Smooth muscle cell (in vitro differentiated cells): ENCODE data around the gene RNGTT. TPM values are rescaled to one million over a fixed set of nuclear protein-coding genes. Genes with fewer than 3 reads are reported as not detected.

ENCODE experiments used
- DNase-seq: peaks from one replicate; lab custom pipeline; 2025; ENCODE audit not compliant: unreplicated experiment; lab: John Stamatoyannopoulos, UW
- H2AFZ ChIP-seq: fragments of 200-600 bp; sonication (generic); 2 replicates; pipeline ENCODE4 v1.6.0; 2016; ENCODE audit warnings: antibody characterized with exemption, low read depth, mild to moderate bottlenecking
- H3F3A ChIP-seq: fragments of 200-600 bp; sonication (generic); 2 replicates; pipeline ENCODE4 v1.6.0; 2017; ENCODE audit warnings: antibody characterized with exemption, low read depth
- H3K27ac ChIP-seq: fragments of 200-600 bp; sonication (generic); 2 replicates; pipeline ENCODE4 v1.5.1; 2016; ENCODE audit warnings: low read depth, mild to moderate bottlenecking
- H3K27me3 ChIP-seq: fragments of 200-600 bp; sonication (generic); 2 replicates; pipeline ENCODE4 v1.6.1; 2016; ENCODE audit warnings: low read depth, mild to moderate bottlenecking
- H3K36me3 ChIP-seq: fragments of 200-600 bp; sonication (generic); 2 replicates; pipeline ENCODE4 v1.5.1; 2016; ENCODE audit warnings: low read depth
- H3K4me1 ChIP-seq: fragments of 200-600 bp; sonication (generic); 2 replicates; pipeline ENCODE4 v1.5.1; 2016; ENCODE audit warnings: low read depth
- H3K4me2 ChIP-seq: fragments of 200-600 bp; sonication (generic); 2 replicates; pipeline ENCODE4 v1.6.0; 2016; ENCODE audit warnings: mild to moderate bottlenecking
- H3K4me3 ChIP-seq: fragments of 200-600 bp; sonication (generic); 2 replicates; pipeline ENCODE4 v1.5.1; 2016; ENCODE audit warnings: mild to moderate bottlenecking
- H3K79me2 ChIP-seq: fragments of 200-600 bp; sonication (generic); 2 replicates; pipeline ENCODE4 v1.6.0; 2016; ENCODE audit warnings: low read depth, mild to moderate bottlenecking
- H3K9ac ChIP-seq: fragments of 200-600 bp; sonication (generic); 2 replicates; pipeline ENCODE4 v1.6.0; 2016; ENCODE audit warnings: low read depth
- H3K9me3 ChIP-seq: fragments of 200-600 bp; sonication (generic); replicated peaks from 2 replicates; pipeline ENCODE4 v1.5.1; 2016; ENCODE audit warnings: low read depth
- H4K20me1 ChIP-seq: fragments of 200-600 bp; sonication (generic); 2 replicates; pipeline ENCODE4 v1.6.0; 2016; ENCODE audit warnings: low read depth
- WGBS: methylation state at CpG from one replicate; pipeline ENCODE4 v1.1.7; 2016; ENCODE audit warnings: low lambda C conversion rate; 5-methylcytosine and 5-hydroxymethylcytosine counted together
- polyA plus RNA-seq: library from polyadenylated mRNA; unstranded; fragments of >200 nt; fragmentation: Nextera tagmentation; extraction: Ambion mirVana; gene quantifications from 2 replicates; pipeline ENCODE4 v1.2.1, GENCODE V29; 2016
- total RNA-seq: library from RNA; depleted of rRNA; stranded (reverse); fragments of >200 nt; gene quantifications from 2 replicates; pipeline ENCODE4 v1.2.3, GENCODE V29; 2014
- TF ChIP-seq, protein P1 (sequence below): fragments of 200-600 bp; sonication (generic); IDR thresholded peaks from 2 replicates; pipeline ENCODE4 v1.5.1; 2017; ENCODE audit warnings: borderline replicate concordance, mild to moderate bottlenecking, antibody characterized with exemption; ENCODE audit not compliant: insufficient read depth, poor library complexity, severe bottlenecking

RNGTT gene
- total and polyA plus RNA-seq, 2 experiments from 2014 or later, result 7.5 to 22.7 TPM

DNA sequence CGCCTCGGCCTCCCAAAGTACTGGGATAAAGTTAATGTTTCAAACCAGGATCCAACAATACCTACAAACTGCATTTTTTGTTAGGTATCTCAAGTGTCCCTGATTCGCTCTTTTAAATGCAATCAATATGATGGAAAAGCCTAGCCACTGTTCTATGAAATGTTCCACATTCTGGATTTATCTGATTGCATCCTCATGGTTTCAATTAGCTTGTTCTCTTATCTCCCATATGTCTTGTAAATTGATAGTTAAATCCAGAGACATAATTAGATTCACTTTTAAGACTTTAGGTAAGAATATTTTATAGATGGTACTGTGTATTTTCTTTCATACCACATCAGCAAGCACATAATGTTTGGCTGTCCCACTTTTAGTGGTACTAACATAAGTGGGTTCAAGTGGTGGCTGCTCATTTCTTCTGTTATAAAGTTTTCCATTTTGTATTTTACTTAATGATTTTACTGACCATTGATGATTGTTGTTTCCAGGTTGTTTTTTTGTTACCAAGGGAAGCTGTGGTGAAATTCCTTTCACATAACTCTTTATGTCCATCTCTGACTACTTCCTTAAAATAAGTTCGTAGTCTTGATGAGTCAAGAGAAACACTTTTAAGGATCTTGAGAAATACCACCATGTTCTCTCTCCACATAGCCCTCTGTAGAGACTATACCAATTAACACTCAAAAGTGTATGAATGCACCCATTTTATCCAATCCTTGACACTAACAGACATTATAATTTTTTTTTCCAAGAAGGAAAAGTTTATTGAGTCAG lies 40.5 kb downstream of the RNGTT start:
- no peak overlapping the region for H3K9ac ChIP-seq
- H3F3A ChIP-seq, result no peaks in the 10 kb centered on the region
- H3K4me2 ChIP-seq, result no peak overlapping the region
- DNase-seq, result no peak
- no peak overlapping the region for H2AFZ ChIP-seq
- no peaks in the 10 kb centered on the region for H4K20me1 ChIP-seq
- no peaks in the 10 kb centered on the region for H3K4me1 ChIP-seq
- H3K4me3 ChIP-seq, result no peak overlapping the region
- no peaks in the 10 kb centered on the region for H3K9me3 ChIP-seq
- H3K27me3 ChIP-seq, result no peaks in the 10 kb centered on the region
- TF ChIP-seq, protein P1, sequence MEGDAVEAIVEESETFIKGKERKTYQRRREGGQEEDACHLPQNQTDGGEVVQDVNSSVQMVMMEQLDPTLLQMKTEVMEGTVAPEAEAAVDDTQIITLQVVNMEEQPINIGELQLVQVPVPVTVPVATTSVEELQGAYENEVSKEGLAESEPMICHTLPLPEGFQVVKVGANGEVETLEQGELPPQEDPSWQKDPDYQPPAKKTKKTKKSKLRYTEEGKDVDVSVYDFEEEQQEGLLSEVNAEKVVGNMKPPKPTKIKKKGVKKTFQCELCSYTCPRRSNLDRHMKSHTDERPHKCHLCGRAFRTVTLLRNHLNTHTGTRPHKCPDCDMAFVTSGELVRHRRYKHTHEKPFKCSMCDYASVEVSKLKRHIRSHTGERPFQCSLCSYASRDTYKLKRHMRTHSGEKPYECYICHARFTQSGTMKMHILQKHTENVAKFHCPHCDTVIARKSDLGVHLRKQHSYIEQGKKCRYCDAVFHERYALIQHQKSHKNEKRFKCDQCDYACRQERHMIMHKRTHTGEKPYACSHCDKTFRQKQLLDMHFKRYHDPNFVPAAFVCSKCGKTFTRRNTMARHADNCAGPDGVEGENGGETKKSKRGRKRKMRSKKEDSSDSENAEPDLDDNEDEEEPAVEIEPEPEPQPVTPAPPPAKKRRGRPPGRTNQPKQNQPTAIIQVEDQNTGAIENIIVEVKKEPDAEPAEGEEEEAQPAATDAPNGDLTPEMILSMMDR, result no peak
- H3K79me2 ChIP-seq, result no peaks in the 10 kb centered on the region
- 83% methylated on average over 4 of the region's 4 CpGs for WGBS
- no peak overlapping the region for H3K27ac ChIP-seq
- no peaks in the 10 kb centered on the region for H3K36me3 ChIP-seq

DNA sequence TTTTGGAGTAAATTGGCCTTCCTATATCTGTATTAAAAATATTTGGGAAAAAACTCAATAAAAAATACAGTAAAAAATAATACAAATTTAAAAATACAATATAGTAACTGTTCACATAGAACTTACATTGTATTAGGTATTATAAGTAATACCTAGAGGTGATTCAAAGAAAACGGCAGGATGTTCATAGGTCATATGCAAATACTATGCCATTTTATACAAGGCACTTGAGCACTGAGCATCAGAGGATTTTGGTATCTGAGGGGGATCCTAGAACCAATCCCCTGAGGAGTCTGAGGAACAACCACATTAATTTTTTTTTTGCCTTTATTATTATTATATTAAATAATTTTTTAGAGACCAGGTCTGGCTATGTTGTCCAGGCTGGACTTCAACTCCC lies 41.7 kb downstream of the RNGTT start:
- TF ChIP-seq, protein P1, result no peak
- Histone ChIP-seq H3K36me3 (no peaks in the 10 kb centered on the region), H3K9me3 (no peaks in the 10 kb centered on the region), H3K4me1 (no peaks in the 10 kb centered on the region), H3F3A (no peaks in the 10 kb centered on the region), H3K27me3 (no peaks in the 10 kb centered on the region), H3K4me2 (no peak overlapping the region), H2AFZ (no peak overlapping the region), H4K20me1 (no peaks in the 10 kb centered on the region), H3K79me2 (no peaks in the 10 kb centered on the region), H3K27ac (no peak overlapping the region), H3K9ac (no peak overlapping the region), H3K4me3 (no peak overlapping the region)
- 84% methylated on average over 1 of the region's 1 CpG for WGBS
- DNase-seq, result no peak

DNA sequence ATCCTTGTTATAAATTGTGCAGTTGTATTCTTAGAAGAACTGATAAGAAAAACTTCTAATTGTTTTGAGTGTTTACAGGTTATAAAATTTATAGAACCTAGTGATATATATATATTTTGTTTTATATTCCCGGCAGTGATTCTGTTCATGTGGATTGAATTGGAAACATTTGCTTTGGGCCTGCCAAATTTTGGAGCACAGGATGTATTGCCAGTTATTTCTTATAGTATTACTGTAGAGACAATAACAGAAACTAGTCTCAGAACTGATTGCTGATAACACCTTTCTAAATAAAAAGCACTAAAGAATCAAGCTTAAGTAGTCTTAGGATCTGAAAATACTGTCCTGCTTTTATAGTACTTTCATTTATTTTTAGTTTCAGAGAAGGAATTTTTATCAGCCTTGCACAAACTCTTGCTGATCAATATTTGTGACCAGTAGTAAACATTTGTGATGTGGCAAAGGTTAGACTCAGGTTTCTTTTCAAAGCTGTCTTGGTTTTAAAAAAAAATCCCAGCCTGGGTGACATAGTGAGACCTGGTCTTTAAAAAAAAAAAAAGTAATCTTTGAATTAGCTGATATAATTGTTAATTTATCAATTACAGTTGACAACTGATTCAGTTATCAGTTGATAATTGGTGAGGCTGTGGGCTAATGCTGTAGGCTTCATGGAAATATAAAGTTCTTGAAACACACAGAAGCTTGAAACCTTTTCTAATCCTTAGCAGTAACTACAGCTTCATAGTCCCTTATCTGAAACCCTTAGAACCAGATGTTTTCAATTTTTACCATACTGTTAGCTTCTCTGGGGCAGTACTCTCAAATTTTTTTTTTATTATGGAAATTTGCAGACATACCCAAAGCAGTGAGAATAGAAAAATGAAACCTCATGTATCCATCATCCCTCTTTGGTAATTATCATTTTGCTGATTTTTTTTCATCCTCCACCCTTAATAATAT lies 42.4 kb downstream of the RNGTT start:
- no peak overlapping the region for H3K4me3 ChIP-seq
- no peak overlapping the region for H2AFZ ChIP-seq
- H3K27ac ChIP-seq, result no peak overlapping the region
- no peaks in the 10 kb centered on the region for H3K79me2 ChIP-seq
- H3K36me3 ChIP-seq, result no peaks in the 10 kb centered on the region
- H3K27me3 ChIP-seq, result no peaks in the 10 kb centered on the region
- H3K4me1 ChIP-seq, result no peaks in the 10 kb centered on the region
- no peak overlapping the region for H3K4me2 ChIP-seq
- DNase-seq, result no peak
- TF ChIP-seq, protein P1, result no peak
- no peak overlapping the region for H3K9ac ChIP-seq
- H3K9me3 ChIP-seq, result no peaks in the 10 kb centered on the region
- H4K20me1 ChIP-seq, result no peaks in the 10 kb centered on the region
- no peaks in the 10 kb centered on the region for H3F3A ChIP-seq
- 100% methylated on average over 1 of the region's 1 CpG for WGBS
